GM18498 (cell line): ENCODE results near the gene GOLIM4.
"Not testable (repeated sequence)": the region's sequence is repeated elsewhere in the genome, so short reads cannot be mapped to it uniquely, and the experiment has no call there.

Source experiments
- ATAC-seq: cut with Tn5 transposase; IDR thresholded peaks from one replicate; pipeline ENCODE4 v1.9.1; 2021; ENCODE audit warnings: mild to moderate bottlenecking, moderate library complexity; ENCODE audit not compliant: unreplicated experiment

Gene GOLIM4, protein sequence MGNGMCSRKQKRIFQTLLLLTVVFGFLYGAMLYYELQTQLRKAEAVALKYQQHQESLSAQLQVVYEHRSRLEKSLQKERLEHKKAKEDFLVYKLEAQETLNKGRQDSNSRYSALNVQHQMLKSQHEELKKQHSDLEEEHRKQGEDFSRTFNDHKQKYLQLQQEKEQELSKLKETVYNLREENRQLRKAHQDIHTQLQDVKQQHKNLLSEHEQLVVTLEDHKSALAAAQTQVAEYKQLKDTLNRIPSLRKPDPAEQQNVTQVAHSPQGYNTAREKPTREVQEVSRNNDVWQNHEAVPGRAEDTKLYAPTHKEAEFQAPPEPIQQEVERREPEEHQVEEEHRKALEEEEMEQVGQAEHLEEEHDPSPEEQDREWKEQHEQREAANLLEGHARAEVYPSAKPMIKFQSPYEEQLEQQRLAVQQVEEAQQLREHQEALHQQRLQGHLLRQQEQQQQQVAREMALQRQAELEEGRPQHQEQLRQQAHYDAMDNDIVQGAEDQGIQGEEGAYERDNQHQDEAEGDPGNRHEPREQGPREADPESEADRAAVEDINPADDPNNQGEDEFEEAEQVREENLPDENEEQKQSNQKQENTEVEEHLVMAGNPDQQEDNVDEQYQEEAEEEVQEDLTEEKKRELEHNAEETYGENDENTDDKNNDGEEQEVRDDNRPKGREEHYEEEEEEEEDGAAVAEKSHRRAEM

GRCh38 chr3:168095611-168096209, at the start of gene GOLIM4:
Gene GOLIM4 (minus strand): TSS chr3:168095924. CDS start chr3:168095285, 639 bp downstream.
- ATAC-seq = peak; percentile 85

DNA sequence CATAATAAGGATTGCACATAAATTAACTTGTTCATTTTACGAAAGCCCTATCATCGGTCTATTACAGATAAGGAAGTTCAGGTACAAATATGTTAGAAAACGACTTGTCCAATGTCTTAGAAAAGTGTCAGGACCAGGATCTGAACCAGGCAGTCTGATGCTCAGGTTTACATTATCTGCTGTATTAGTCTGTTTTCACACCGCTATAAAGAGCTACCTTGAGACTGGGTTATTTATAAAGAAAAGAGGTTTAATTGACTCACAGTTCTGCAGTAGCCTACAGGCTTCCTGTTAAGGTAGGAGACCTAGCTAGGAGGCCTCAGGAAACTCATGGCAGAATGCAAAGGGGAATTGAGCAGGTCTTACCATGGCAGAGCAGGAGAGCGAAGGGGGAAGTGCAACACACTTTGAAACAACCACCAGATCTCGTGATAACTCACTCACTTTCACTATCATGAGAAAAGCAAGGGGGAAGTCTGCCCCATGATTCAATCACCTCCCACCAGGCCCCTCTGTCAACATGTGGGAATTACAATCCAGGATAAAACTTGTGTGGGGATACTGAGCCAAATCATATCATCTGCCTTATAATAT, 45.8 kb upstream of the GOLIM4 start:
- no peak for ATAC-seq

GRCh38 chr3:168139947-168140346, 44.2 kb upstream of the GOLIM4 start:
- ATAC-seq = no peak

DNA sequence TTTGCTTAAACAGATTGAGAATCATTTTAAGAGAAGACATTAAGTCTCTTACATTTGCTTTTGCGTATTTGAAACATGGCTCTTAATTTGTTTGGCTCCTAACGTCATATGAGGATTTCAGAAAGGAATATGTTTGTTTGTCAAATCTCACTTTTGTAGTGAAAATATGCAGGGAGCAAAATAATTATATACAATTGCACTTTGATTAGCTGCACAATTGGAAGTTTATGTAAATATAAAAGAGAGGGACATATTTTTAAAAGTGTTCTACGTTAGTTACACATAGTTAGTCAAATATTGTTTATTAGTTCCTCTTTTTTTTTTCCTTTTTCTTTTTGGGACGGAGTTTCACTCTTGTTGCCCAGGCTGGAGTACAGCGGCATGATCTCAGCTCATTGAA, 42.7 kb upstream of the GOLIM4 start:
- no peak for ATAC-seq

- no peak for ATAC-seq
Measured at GRCh38 chr3:168134931-168135330, 39.2 kb upstream of the GOLIM4 start.

DNA sequence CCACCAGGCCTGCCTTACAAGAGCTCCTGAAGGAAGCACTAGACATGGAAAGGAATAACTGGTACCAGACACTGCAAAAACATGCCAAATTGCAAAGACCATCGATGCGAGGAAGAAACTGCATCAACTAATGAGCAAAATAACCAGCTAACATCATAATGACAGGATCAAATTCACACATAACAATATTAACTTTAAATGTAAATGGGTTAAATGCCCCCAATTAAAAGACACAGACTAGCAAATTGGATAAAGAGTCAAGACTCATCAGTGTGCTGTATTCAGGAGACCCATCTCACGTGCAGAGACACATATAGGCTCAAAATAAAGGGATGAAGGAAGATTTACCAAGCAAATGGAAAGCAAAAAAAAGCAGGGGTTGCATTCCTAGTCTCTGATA, 34.5 kb upstream of the GOLIM4 start:
- not testable (repeated sequence) for ATAC-seq

- not testable (repeated sequence) for ATAC-seq
Measured at GRCh38 chr3:168128463-168128862, 32.7 kb upstream of the GOLIM4 start.

GRCh38 chr3:168127466-168127865, 31.7 kb upstream of the GOLIM4 start:
- ATAC-seq = no peak

DNA sequence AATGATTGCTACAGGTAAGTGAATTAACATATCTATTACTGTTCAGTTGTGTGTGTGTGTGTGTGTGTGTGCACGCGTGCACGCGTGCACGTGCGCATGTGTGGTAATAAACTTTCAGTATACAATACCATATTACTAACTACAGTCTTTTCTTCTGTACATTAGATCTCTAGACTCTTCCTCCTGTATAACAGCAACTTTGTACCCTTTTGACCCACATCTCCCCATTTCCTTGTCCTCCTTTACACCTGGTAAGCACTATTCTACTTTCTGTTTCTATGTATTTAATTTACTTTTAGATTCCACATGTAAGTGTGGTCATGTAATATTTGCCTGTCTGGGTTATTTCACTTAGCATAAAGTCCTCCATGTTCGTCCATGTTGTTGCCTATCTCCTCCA, 29.1 kb upstream of the GOLIM4 start:
- no peak for ATAC-seq

DNA sequence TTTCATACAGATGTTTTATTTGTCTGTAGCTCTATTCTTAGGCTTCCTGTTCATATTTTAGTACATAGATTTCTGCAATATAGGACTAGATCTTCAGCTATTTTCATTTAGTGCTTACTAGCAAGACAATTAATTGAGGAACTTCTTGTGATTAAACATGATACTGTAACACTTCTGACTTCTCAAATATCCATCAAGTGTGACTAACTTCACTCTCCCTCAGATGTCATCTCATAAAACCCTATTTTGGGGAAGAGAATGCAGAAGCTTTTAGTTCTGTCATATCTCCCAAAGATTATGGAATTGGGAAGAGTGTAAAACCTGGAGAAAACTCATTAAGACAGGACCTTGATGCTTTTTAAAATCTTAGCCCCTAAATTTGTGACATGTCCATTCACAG, 28.6 kb upstream of the GOLIM4 start:
- no peak for ATAC-seq

GRCh38 chr3:168123201-168124176, 27.8 kb upstream of the GOLIM4 start:
- ATAC-seq = no peak

GRCh38 chr3:168121184-168122017, 25.7 kb upstream of the GOLIM4 start:
- ATAC-seq = no peak

- ATAC-seq = no peak
Measured at GRCh38 chr3:168117853-168118313, 22.2 kb upstream of the GOLIM4 start.

- no peak for ATAC-seq
Measured at GRCh38 chr3:168117059-168117458, 21.3 kb upstream of the GOLIM4 start.

GRCh38 chr3:168116279-168116678, 20.6 kb upstream of the GOLIM4 start:
- no peak for ATAC-seq

GRCh38 chr3:168113848-168114247, 18.1 kb upstream of the GOLIM4 start:
- no peak for ATAC-seq

GRCh38 chr3:168112894-168113293, 17.2 kb upstream of the GOLIM4 start:
- no peak for ATAC-seq

- ATAC-seq = no peak
Measured at GRCh38 chr3:168104361-168104760, 8.6 kb upstream of the GOLIM4 start.

DNA sequence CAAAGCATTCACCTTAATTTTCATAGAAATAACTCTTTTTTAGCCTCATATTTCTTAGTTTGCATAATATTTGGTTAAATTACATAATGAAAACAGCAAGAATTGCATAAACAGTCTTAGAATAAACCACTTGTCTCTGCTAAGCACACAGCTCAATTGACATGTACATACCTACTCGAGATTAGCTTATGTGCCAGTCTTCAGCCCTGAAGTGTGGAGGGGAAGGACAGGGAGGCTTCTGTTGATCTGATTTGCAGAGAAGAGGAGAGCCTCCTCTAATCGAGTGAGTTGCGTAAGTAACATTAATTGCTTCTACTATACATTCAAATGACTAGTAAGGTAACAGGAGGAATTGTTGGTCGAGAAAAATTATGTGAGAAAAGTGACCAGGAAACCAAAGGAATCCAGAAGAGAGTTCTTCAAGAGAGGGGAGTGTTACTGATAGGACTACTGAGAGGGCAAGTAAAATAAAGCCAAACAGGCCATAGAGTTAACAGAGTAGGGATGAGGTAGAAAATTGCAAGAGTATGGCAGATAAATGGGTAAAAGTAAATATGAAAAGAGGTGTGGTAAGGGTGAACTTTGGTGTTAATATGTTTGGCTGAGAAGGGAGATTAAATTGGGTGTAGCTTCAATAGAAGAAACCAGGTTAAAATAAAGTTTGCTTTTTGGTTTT, 7.1 kb upstream of the GOLIM4 start:
- no peak for ATAC-seq
